ENCODE results near the gene FNDC10.

DNA sequence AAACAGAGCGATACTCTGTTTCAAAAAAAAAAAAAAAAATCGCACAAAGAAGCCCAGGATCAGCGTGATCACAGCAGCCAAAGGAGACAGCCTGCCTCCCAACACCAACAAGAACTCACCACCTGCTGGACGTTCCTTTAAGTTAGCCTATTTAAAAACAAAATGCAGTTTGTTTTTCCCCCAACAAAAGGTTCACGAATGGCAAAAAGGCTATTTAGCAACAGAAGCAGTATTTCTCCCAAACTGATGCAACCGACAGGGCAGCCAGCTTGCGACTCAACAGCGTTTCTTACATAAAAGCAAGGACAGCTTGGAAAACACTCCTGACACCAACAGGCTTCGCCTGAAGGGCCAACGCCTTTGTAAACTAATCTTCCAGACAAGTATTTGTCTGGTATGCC is 32.0 kb downstream of the FNDC10 start:
- TF ChIP-seq, protein P1, sequence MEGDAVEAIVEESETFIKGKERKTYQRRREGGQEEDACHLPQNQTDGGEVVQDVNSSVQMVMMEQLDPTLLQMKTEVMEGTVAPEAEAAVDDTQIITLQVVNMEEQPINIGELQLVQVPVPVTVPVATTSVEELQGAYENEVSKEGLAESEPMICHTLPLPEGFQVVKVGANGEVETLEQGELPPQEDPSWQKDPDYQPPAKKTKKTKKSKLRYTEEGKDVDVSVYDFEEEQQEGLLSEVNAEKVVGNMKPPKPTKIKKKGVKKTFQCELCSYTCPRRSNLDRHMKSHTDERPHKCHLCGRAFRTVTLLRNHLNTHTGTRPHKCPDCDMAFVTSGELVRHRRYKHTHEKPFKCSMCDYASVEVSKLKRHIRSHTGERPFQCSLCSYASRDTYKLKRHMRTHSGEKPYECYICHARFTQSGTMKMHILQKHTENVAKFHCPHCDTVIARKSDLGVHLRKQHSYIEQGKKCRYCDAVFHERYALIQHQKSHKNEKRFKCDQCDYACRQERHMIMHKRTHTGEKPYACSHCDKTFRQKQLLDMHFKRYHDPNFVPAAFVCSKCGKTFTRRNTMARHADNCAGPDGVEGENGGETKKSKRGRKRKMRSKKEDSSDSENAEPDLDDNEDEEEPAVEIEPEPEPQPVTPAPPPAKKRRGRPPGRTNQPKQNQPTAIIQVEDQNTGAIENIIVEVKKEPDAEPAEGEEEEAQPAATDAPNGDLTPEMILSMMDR (IDR thresholded peaks at IDR 0.05): no peak
- no peak for TF ChIP-seq EP300 (IDR thresholded peaks at IDR 0.05; ENCODE audit: low read depth)
